Trophoblast cell (in vitro differentiated cells and primary cell): ENCODE data around the gene WDR7.

ENCODE experiments used
- DNase-seq, 2 donors: peaks; one replicate each; pipeline ENCODE4 v3.0.0-alpha.2; 2016
- H2AFZ ChIP-seq: 2 replicates; pipeline ENCODE4 v1.6.1; 2013; ENCODE audit warnings: low read length, moderate library complexity, mild to moderate bottlenecking; ENCODE audit not compliant: insufficient read depth, poor library complexity
- H2AK5ac ChIP-seq: 2 replicates; pipeline ENCODE4 v1.6.1; 2013; ENCODE audit warnings: mild to moderate bottlenecking, low read length
- H2BK120ac ChIP-seq: 2 replicates; pipeline ENCODE4 v1.6.1; 2013; ENCODE audit warnings: low read length, mild to moderate bottlenecking, moderate library complexity; ENCODE audit not compliant: insufficient read depth, poor library complexity
- H2BK12ac ChIP-seq: 2 replicates; pipeline ENCODE4 v1.6.1; 2013; ENCODE audit warnings: mild to moderate bottlenecking, low read length, moderate library complexity
- H2BK5ac ChIP-seq: 2 replicates; pipeline ENCODE4 v1.6.1; 2013; ENCODE audit warnings: low read length, low read depth, moderate library complexity, mild to moderate bottlenecking; ENCODE audit not compliant: poor library complexity
- H3K14ac ChIP-seq: 2 replicates; pipeline ENCODE4 v1.6.1; 2013; ENCODE audit warnings: mild to moderate bottlenecking, low read length
- H3K18ac ChIP-seq: 2 replicates; pipeline ENCODE4 v1.6.1; 2013; ENCODE audit warnings: mild to moderate bottlenecking, low read length
- H3K23ac ChIP-seq: 2 replicates; pipeline ENCODE4 v1.6.1; 2013; ENCODE audit warnings: low read length
- H3K27ac ChIP-seq: 2 replicates; pipeline ENCODE4 v1.5.1; 2013; ENCODE audit warnings: low read depth, mild to moderate bottlenecking, inconsistent platforms, low read length, moderate library complexity
- H3K27me3 ChIP-seq: 2 replicates; pipeline ENCODE4 v1.6.1; 2013; ENCODE audit warnings: inconsistent platforms, mild to moderate bottlenecking, low read length, moderate library complexity; ENCODE audit not compliant: insufficient read depth
- H3K36me3 ChIP-seq, 2 experiments: 1 replicate in 1 of 2; 2 replicates in 1 of 2; pipeline ENCODE4 v1.6.1; 2013; ENCODE audit warnings: low read length in 2 of 2, mild to moderate bottlenecking in 2 of 2, moderate library complexity in 1 of 2; ENCODE audit not compliant: insufficient read depth in 2 of 2, control insufficient read depth in 1 of 2
- H3K4ac ChIP-seq: 2 replicates; pipeline ENCODE4 v1.6.1; 2013; ENCODE audit warnings: low read depth, mild to moderate bottlenecking, low read length, moderate library complexity
- H3K4me1 ChIP-seq, 2 experiments: 1 replicate in 1 of 2; 2 replicates in 1 of 2; pipeline ENCODE4 v1.6.1; 2013; ENCODE audit warnings: low read length in 2 of 2, mild to moderate bottlenecking in 2 of 2, moderate library complexity in 1 of 2; ENCODE audit not compliant: insufficient read depth in 2 of 2, control insufficient read depth in 1 of 2
- H3K4me2 ChIP-seq: 2 replicates; pipeline ENCODE4 v1.6.1; 2013; ENCODE audit warnings: inconsistent platforms, mild to moderate bottlenecking, low read length, moderate library complexity
- H3K4me3 ChIP-seq: 2 replicates; pipeline ENCODE4 v1.5.1; 2013; ENCODE audit warnings: mild to moderate bottlenecking, low read depth, low read length, inconsistent platforms
- H3K79me1 ChIP-seq: one replicate; pipeline ENCODE4 v1.6.1; 2013; ENCODE audit warnings: low read length
- H3K79me2 ChIP-seq: 2 replicates; pipeline ENCODE4 v1.6.1; 2013; ENCODE audit warnings: low read length, mild to moderate bottlenecking; ENCODE audit not compliant: control insufficient read depth, insufficient read depth, poor library complexity
- H3K9ac ChIP-seq: 2 replicates; pipeline ENCODE4 v1.6.1; 2013; ENCODE audit warnings: mild to moderate bottlenecking, low read length
- H3K9me3 ChIP-seq: 2 replicates; pipeline ENCODE4 v1.6.1; 2013; ENCODE audit warnings: low read depth, mild to moderate bottlenecking, control low read depth, inconsistent platforms, low read length; ENCODE audit not compliant: insufficient read depth
- H4K12ac ChIP-seq: 2 replicates; pipeline ENCODE4 v1.6.1; 2013; ENCODE audit warnings: low read depth, mild to moderate bottlenecking, low read length, moderate library complexity
- H4K8ac ChIP-seq: 2 replicates; pipeline ENCODE4 v1.6.1; 2013; ENCODE audit warnings: low read depth, mild to moderate bottlenecking, low read length, moderate library complexity
- H4K91ac ChIP-seq: one replicate; pipeline ENCODE4 v1.6.1; 2013; ENCODE audit warnings: low read depth, mild to moderate bottlenecking, low read length, moderate library complexity
- WGBS: extraction: QIAGEN DNeasy Blood & Tissue Kit; methylation state at CpG from one replicate; pipeline ENCODE4 v1.1.7; 2013; ENCODE audit warnings: missing lambda C conversion rate; ENCODE audit not compliant: insufficient read length, insufficient coverage; ENCODE audit errors: extremely low coverage; 5-methylcytosine and 5-hydroxymethylcytosine counted together

The WDR7 gene

GRCh38 chr18:56803051-56803450 is 151.9 kb downstream of the WDR7 start:
- Histone ChIP-seq H2AFZ (no peak overlapping the region), H2BK120ac (no peak overlapping the region), H3K79me1 (no peaks in the 10 kb centered on the region), H2AK5ac (no peak overlapping the region), H3K4me3 (no peak overlapping the region), H3K36me3 (no peaks in the 10 kb centered on the region), H3K4me1 (no peaks in the 10 kb centered on the region), H3K27ac (no peak overlapping the region), H4K12ac (no peak overlapping the region), H3K27me3 (no peaks in the 10 kb centered on the region), H4K91ac (no peak overlapping the region), H3K9ac (no peak overlapping the region), H3K18ac (no peak overlapping the region), H3K23ac (no peak overlapping the region), H3K4me2 (no peak overlapping the region), H4K8ac (no peak overlapping the region), H3K4ac (no peak overlapping the region), H2BK12ac (no peak overlapping the region), H3K9me3 (no peaks in the 10 kb centered on the region), H3K79me2 (no peaks in the 10 kb centered on the region), H3K14ac (no peak overlapping the region), H2BK5ac (no peak overlapping the region)
- no CpG with 5 or more reads among the region's 1 CpG for WGBS
- no peak for DNase-seq

GRCh38 chr18:56804395-56804794 is 153.2 kb downstream of the WDR7 start:
- no peaks in the 10 kb centered on the region for H3K4me1 ChIP-seq
- no peak overlapping the region for H3K4me3 ChIP-seq
- DNase-seq = no peak
- H2BK120ac ChIP-seq = no peak overlapping the region
- no peak overlapping the region for H4K12ac ChIP-seq
- no peak overlapping the region for H3K18ac ChIP-seq
- H3K27ac ChIP-seq = no peak overlapping the region
- no peak overlapping the region for H4K8ac ChIP-seq
- H3K79me1 ChIP-seq = no peaks in the 10 kb centered on the region
- H3K27me3 ChIP-seq = no peaks in the 10 kb centered on the region
- WGBS = no CpG with 5 or more reads among the region's 5 CpGs
- H2AFZ ChIP-seq = no peak overlapping the region
- H3K36me3 ChIP-seq = no peaks in the 10 kb centered on the region
- no peak overlapping the region for H2BK5ac ChIP-seq
- H3K9me3 ChIP-seq = no peaks in the 10 kb centered on the region
- no peak overlapping the region for H3K14ac ChIP-seq
- H3K79me2 ChIP-seq = no peaks in the 10 kb centered on the region
- no peak overlapping the region for H3K4me2 ChIP-seq
- H3K23ac ChIP-seq = no peak overlapping the region
- H2BK12ac ChIP-seq = no peak overlapping the region
- no peak overlapping the region for H2AK5ac ChIP-seq
- no peak overlapping the region for H3K4ac ChIP-seq
- no peak overlapping the region for H3K9ac ChIP-seq
- H4K91ac ChIP-seq = no peak overlapping the region

GRCh38 chr18:56807901-56808300 is 156.7 kb downstream of the WDR7 start:
- no peak overlapping the region for H3K23ac ChIP-seq
- no peaks in the 10 kb centered on the region for H3K36me3 ChIP-seq
- WGBS = no CpG with 5 or more reads among the region's 2 CpGs
- no peak overlapping the region for H4K91ac ChIP-seq
- no peak overlapping the region for H3K18ac ChIP-seq
- no peak overlapping the region for H2BK5ac ChIP-seq
- no peak overlapping the region for H3K27ac ChIP-seq
- H3K4me1 ChIP-seq = no peaks in the 10 kb centered on the region
- H2BK12ac ChIP-seq = no peak overlapping the region
- no peak overlapping the region for H2AFZ ChIP-seq
- no peak overlapping the region for H3K4me2 ChIP-seq
- H2BK120ac ChIP-seq = no peak overlapping the region
- no peak overlapping the region for H3K4me3 ChIP-seq
- no peaks in the 10 kb centered on the region for H3K79me2 ChIP-seq
- no peak overlapping the region for H3K9ac ChIP-seq
- H3K4ac ChIP-seq = no peak overlapping the region
- H2AK5ac ChIP-seq = no peak overlapping the region
- no peak overlapping the region for H3K14ac ChIP-seq
- H3K9me3 ChIP-seq = no peaks in the 10 kb centered on the region
- no peak overlapping the region for H4K8ac ChIP-seq
- H3K79me1 ChIP-seq = no peaks in the 10 kb centered on the region
- no peak overlapping the region for H4K12ac ChIP-seq
- H3K27me3 ChIP-seq = no peaks in the 10 kb centered on the region
- no peak for DNase-seq

- H3K4me1 ChIP-seq = no peaks in the 10 kb centered on the region
- no peak overlapping the region for H2AFZ ChIP-seq
- no peak overlapping the region for H4K12ac ChIP-seq
- no peak overlapping the region for H3K4me2 ChIP-seq
- H3K27me3 ChIP-seq = no peaks in the 10 kb centered on the region
- H3K14ac ChIP-seq = no peak overlapping the region
- no peaks in the 10 kb centered on the region for H3K36me3 ChIP-seq
- no peak overlapping the region for H3K18ac ChIP-seq
- H2BK120ac ChIP-seq = no peak overlapping the region
- no peak overlapping the region for H3K4me3 ChIP-seq
- H2BK12ac ChIP-seq = no peak overlapping the region
- no peak overlapping the region for H3K27ac ChIP-seq
- WGBS = no CpG with 5 or more reads among the region's 5 CpGs
- no peak for DNase-seq
- H3K4ac ChIP-seq = no peak overlapping the region
- H3K9ac ChIP-seq = no peak overlapping the region
- H3K79me1 ChIP-seq = no peaks in the 10 kb centered on the region
- no peaks in the 10 kb centered on the region for H3K79me2 ChIP-seq
- no peak overlapping the region for H2BK5ac ChIP-seq
- no peak overlapping the region for H2AK5ac ChIP-seq
- no peak overlapping the region for H3K23ac ChIP-seq
- H3K9me3 ChIP-seq = no peaks in the 10 kb centered on the region
- no peak overlapping the region for H4K91ac ChIP-seq
- H4K8ac ChIP-seq = no peak overlapping the region
Observed at GRCh38 chr18:56812674-56813073, 161.5 kb downstream of the WDR7 start.
